ENCODE data around the gene TMEM141.

GRCh38 chr9:136826703-136827582, 35.8 kb downstream of the TMEM141 start:
- no peak for TF ChIP-seq CTCF (conservative IDR thresholded peaks at IDR 0.05 in 1 of 2, IDR thresholded peaks at IDR 0.05 in 1 of 2; ENCODE audit: low read depth in 1 of 2, low read length in 2 of 2)
- no peak for TF ChIP-seq EZH2 (IDR thresholded peaks at IDR 0.05; ENCODE audit: low read length, missing control alignments)

All from fibroblast of lung (primary cell).